ENCODE results near the gene RNFT2. TPM values are rescaled to one million over a fixed set of nuclear protein-coding genes. Genes with fewer than 3 reads are reported as not detected.

The RNFT2 gene
- polyA plus RNA-seq, 1 donor from 2014 or later, result 20.6 TPM

DNA sequence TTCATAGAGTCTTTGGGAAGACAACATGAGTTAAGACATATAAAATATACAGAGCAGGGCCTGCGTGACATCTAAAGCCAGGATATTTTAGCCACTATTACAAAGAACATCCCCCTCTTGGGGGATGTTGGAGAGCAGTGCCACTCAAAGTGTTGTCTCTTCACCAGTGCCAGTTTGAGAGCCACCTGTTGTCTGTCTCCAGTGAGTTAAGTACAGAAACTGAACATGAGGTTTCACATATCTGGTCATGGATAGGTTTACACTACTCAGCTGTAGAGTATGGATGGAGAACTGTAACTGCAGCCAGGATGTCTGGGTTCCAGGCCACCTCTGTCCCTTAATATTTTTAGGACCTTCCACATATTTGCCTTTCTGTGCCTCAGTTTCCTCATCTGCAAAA, 39.1 kb downstream of the RNFT2 start:
- H3K79me2 ChIP-seq (replicated peaks; ENCODE audit: insufficient read depth, low read length), result no peaks in the 10 kb centered on the region
- H3K9ac ChIP-seq (ENCODE audit: low read length), result no peak overlapping the region
- H3K27me3 ChIP-seq (ENCODE audit: insufficient read depth, low read depth, low read length), result no peaks in the 10 kb centered on the region
- no peaks in the 10 kb centered on the region for H3K9me3 ChIP-seq (ENCODE audit: low read length)
- no peaks in the 10 kb centered on the region for H3F3A ChIP-seq (ENCODE audit: insufficient read depth, low read length, poor library complexity, severe bottlenecking)
- H3K4me3 ChIP-seq (ENCODE audit: low read length), result no peak overlapping the region
- H3K27ac ChIP-seq (ENCODE audit: low read length), result no peak overlapping the region
- H3K4me2 ChIP-seq (ENCODE audit: low read length), result no peak overlapping the region
- no peaks in the 10 kb centered on the region for H4K20me1 ChIP-seq (ENCODE audit: insufficient read depth)
- no peak overlapping the region for H2AFZ ChIP-seq (ENCODE audit: low read depth, low read length)
- TF ChIP-seq EP300 (conservative IDR thresholded peaks at IDR 0.05; ENCODE audit: poor library complexity, severe bottlenecking), result no peak
- no peak for TF ChIP-seq EZH2 (IDR thresholded peaks at IDR 0.05; ENCODE audit: borderline replicate concordance, insufficient read depth, low read length, poor library complexity, severe bottlenecking)
- no peak for TF ChIP-seq POLR2AphosphoS5 (IDR thresholded peaks at IDR 0.05)
- TF ChIP-seq, protein P1, sequence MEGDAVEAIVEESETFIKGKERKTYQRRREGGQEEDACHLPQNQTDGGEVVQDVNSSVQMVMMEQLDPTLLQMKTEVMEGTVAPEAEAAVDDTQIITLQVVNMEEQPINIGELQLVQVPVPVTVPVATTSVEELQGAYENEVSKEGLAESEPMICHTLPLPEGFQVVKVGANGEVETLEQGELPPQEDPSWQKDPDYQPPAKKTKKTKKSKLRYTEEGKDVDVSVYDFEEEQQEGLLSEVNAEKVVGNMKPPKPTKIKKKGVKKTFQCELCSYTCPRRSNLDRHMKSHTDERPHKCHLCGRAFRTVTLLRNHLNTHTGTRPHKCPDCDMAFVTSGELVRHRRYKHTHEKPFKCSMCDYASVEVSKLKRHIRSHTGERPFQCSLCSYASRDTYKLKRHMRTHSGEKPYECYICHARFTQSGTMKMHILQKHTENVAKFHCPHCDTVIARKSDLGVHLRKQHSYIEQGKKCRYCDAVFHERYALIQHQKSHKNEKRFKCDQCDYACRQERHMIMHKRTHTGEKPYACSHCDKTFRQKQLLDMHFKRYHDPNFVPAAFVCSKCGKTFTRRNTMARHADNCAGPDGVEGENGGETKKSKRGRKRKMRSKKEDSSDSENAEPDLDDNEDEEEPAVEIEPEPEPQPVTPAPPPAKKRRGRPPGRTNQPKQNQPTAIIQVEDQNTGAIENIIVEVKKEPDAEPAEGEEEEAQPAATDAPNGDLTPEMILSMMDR (IDR thresholded peaks at IDR 0.05; ENCODE audit: poor library complexity, severe bottlenecking), result no peak
- TF ChIP-seq SMC3 (conservative IDR thresholded peaks at IDR 0.05; ENCODE audit: poor library complexity), result no peak
- TF ChIP-seq MXI1 (conservative IDR thresholded peaks at IDR 0.05; ENCODE audit: poor library complexity, severe bottlenecking), result no peak
- TF ChIP-seq, protein P2, sequence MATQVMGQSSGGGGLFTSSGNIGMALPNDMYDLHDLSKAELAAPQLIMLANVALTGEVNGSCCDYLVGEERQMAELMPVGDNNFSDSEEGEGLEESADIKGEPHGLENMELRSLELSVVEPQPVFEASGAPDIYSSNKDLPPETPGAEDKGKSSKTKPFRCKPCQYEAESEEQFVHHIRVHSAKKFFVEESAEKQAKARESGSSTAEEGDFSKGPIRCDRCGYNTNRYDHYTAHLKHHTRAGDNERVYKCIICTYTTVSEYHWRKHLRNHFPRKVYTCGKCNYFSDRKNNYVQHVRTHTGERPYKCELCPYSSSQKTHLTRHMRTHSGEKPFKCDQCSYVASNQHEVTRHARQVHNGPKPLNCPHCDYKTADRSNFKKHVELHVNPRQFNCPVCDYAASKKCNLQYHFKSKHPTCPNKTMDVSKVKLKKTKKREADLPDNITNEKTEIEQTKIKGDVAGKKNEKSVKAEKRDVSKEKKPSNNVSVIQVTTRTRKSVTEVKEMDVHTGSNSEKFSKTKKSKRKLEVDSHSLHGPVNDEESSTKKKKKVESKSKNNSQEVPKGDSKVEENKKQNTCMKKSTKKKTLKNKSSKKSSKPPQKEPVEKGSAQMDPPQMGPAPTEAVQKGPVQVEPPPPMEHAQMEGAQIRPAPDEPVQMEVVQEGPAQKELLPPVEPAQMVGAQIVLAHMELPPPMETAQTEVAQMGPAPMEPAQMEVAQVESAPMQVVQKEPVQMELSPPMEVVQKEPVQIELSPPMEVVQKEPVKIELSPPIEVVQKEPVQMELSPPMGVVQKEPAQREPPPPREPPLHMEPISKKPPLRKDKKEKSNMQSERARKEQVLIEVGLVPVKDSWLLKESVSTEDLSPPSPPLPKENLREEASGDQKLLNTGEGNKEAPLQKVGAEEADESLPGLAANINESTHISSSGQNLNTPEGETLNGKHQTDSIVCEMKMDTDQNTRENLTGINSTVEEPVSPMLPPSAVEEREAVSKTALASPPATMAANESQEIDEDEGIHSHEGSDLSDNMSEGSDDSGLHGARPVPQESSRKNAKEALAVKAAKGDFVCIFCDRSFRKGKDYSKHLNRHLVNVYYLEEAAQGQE (IDR thresholded peaks at IDR 0.05; ENCODE audit: borderline replicate concordance), result no peak
- no peak for TF ChIP-seq RAD21 (conservative IDR thresholded peaks at IDR 0.05)
- TF ChIP-seq TAF1 (IDR thresholded peaks at IDR 0.05; ENCODE audit: low read depth), result no peak
- peaks cover 20% of the 10 kb centered on the region for H3K36me3 ChIP-seq (ENCODE audit: insufficient read depth, low read length)
- no peaks in the 10 kb centered on the region for H3K9me2 ChIP-seq (ENCODE audit: insufficient read depth, low read length)

GRCh38 chr12:116779597-116779996, 41.5 kb downstream of the RNFT2 start:
- H3K4me3 ChIP-seq (ENCODE audit: low read length), result no peak overlapping the region
- H2AFZ ChIP-seq (ENCODE audit: low read depth, low read length), result no peak overlapping the region
- no peaks in the 10 kb centered on the region for H3K9me3 ChIP-seq (ENCODE audit: low read length)
- H3K27me3 ChIP-seq (ENCODE audit: insufficient read depth, low read depth, low read length), result no peaks in the 10 kb centered on the region
- H4K20me1 ChIP-seq (ENCODE audit: insufficient read depth), result no peaks in the 10 kb centered on the region
- H3F3A ChIP-seq (ENCODE audit: insufficient read depth, low read length, poor library complexity, severe bottlenecking), result no peaks in the 10 kb centered on the region
- H3K9ac ChIP-seq (ENCODE audit: low read length), result no peak overlapping the region
- peaks cover 11% of the 10 kb centered on the region for H3K36me3 ChIP-seq (ENCODE audit: insufficient read depth, low read length)
- no peak overlapping the region for H3K27ac ChIP-seq (ENCODE audit: low read length)
- TF ChIP-seq SMC3 (conservative IDR thresholded peaks at IDR 0.05; ENCODE audit: poor library complexity), result no peak
- TF ChIP-seq, protein P1 (IDR thresholded peaks at IDR 0.05; ENCODE audit: poor library complexity, severe bottlenecking), result no peak
- no peak for TF ChIP-seq TAF1 (IDR thresholded peaks at IDR 0.05; ENCODE audit: low read depth)
- no peak for TF ChIP-seq EP300 (conservative IDR thresholded peaks at IDR 0.05; ENCODE audit: poor library complexity, severe bottlenecking)
- no peak for TF ChIP-seq EZH2 (IDR thresholded peaks at IDR 0.05; ENCODE audit: borderline replicate concordance, insufficient read depth, low read length, poor library complexity, severe bottlenecking)
- TF ChIP-seq POLR2AphosphoS5 (IDR thresholded peaks at IDR 0.05), result no peak
- H3K4me2 ChIP-seq (ENCODE audit: low read length), result no peak overlapping the region
- no peaks in the 10 kb centered on the region for H3K79me2 ChIP-seq (replicated peaks; ENCODE audit: insufficient read depth, low read length)
- no peaks in the 10 kb centered on the region for H3K9me2 ChIP-seq (ENCODE audit: insufficient read depth, low read length)

Data from neural cell (in vitro differentiated cells).